ENCODE data around the gene CDR2L. TPM values are rescaled to one million over a fixed set of nuclear protein-coding genes. Genes with fewer than 3 reads are reported as not detected.
A peak's percentile ranks its signal among the peaks of the same experiment; 100 is the strongest.
"Not testable (repeated sequence)": the region's sequence is repeated elsewhere in the genome, so short reads cannot be mapped to it uniquely, and the experiment has no call there.

CDR2L gene
- total RNA-seq, 2 experiments from 2014 or later, result 0.50 to 0.63 TPM

DNA sequence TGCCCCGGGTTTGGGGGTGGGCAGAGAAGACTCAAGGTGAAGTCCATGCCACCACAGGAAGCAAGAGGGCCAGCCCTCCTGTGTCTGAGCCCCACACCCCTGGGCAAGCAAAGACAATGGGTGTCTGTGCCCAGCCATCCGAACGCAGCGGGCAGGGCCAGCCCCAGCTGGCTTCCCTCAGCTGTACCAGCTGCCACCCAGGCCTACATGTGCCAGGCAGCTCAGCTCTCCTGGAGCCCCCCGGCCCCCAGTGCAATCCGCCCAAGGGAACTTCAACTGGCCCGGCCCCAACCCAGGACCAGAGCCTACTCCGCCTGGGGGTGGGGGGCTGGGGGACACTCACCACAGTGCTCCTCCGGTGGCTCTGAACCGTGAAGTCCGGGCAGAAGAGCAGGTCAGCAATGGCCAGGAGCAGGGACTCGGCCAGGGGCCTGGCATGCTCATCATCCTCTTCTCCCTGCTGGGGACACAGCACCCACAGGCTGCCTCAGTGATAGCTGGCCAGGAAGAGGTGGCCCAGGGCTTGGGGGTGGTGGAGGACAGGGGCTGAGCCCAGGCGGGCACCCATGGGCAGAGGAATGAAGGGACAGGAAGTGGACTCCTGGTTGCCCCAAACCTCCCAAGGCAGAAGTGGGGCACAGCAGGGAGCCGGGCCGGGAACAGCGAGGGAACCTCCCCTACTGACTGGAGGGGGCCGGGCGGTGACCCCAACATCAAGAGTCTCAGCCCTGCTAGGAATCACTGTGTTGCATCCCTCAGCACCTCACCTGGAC lies 24.6 kb upstream of the CDR2L start:
- Mint-ChIP-seq H3K4me1 (peaks cover 7% of the 10 kb centered on the region), H3K4me3 (no peak overlapping the region), H3K27ac (no peak overlapping the region), H3K9me3 (no peaks in the 10 kb centered on the region), H3K36me3 (ENCODE audit: low read depth) (no peaks in the 10 kb centered on the region), H3K27me3 (peaks cover 5% of the 10 kb centered on the region)
- POLR2A ChIA-PET, result interaction anchor here (1.7 to 3.1 kb wide), 5 partner anchors 11 to 243 kb away, joined by 5 to 23 read pairs (median 8); partner anchors contain the start of genes ARMC7, FDXR, MRPL58 and NUP85
- CTCF ChIA-PET, result interaction anchor here (0.8 to 3.6 kb wide), 29 partner anchors 11 to 758 kb away, joined by 3 to 87 read pairs (median 13); partner anchors contain the start of genes ARMC7, ATP5PD, CDR2L and FDXR
- DNase-seq, result no peak

DNA sequence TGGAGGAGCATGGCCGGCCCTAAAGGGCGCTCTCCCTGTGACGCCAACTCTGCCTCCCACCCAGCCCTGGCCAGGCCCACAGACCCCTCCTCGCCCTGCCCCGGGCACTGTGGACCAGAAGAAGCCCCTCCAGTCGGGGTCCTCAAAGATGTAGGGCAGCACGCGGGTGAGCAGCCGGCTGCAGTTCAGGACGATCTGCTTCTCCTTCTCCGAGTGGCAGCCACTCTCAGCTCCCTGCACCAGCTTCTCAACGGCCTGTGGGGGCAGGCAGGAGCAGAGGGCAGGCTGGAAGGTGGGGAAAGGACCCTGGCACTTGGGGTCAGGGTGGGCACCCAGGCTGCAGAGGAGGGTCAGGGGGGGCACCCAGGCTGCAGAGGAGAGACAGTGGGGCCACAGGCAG lies 23.8 kb upstream of the CDR2L start:
- Mint-ChIP-seq H3K27ac (no peak overlapping the region), H3K4me1 (peaks cover 7% of the 10 kb centered on the region), H3K9me3 (no peaks in the 10 kb centered on the region), H3K4me3 (no peak overlapping the region), H3K27me3 (peaks cover 5% of the 10 kb centered on the region), H3K36me3 (ENCODE audit: low read depth) (no peaks in the 10 kb centered on the region)
- ChIA-PET CTCF (interaction anchor here (0.8 to 1.7 kb wide), 5 partner anchors 10 to 238 kb away, joined by 3 to 5 read pairs (median 3); no protein-coding TSS in a partner anchor), POLR2A (no interaction called here)
- no peak for DNase-seq

DNA sequence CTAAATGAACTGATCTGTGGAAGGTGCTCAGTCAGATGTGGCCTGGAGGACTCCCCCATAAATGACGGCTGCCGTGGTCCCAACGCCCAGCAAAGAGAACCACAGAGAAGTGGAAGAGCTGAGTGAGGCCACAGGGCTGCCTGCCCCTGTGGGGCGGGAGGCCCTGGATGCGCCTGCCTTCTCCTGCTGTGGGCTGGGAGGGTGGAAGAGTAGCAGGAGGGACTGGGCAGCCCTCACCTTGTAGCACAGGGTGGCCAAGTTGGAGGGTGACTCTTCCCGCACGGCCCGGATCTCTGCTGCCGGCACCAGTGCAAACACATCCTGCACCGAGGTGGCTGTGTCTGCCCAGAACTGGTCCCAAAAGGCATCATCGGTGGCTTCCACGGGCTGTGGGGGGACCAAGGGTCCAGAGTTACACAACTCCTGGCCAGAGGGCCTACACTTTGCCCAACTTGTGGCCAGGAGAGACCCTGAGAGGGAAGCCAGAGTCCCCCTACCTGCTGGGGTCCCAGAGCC lies 23.1 kb upstream of the CDR2L start:
- Mint-ChIP-seq H3K4me1 (peaks cover 7% of the 10 kb centered on the region), H3K9me3 (no peaks in the 10 kb centered on the region), H3K27ac (no peak overlapping the region), H3K36me3 (ENCODE audit: low read depth) (no peaks in the 10 kb centered on the region), H3K27me3 (peaks cover 3% of the 10 kb centered on the region), H3K4me3 (no peak overlapping the region)
- CTCF ChIA-PET, result interaction anchor here (1.2 to 1.7 kb wide), 4 partner anchors 47 to 237 kb away, joined by 3 to 5 read pairs (median 4); no protein-coding TSS in a partner anchor
- DNase-seq, result no peak
- POLR2A ChIA-PET, result no interaction called here

DNA sequence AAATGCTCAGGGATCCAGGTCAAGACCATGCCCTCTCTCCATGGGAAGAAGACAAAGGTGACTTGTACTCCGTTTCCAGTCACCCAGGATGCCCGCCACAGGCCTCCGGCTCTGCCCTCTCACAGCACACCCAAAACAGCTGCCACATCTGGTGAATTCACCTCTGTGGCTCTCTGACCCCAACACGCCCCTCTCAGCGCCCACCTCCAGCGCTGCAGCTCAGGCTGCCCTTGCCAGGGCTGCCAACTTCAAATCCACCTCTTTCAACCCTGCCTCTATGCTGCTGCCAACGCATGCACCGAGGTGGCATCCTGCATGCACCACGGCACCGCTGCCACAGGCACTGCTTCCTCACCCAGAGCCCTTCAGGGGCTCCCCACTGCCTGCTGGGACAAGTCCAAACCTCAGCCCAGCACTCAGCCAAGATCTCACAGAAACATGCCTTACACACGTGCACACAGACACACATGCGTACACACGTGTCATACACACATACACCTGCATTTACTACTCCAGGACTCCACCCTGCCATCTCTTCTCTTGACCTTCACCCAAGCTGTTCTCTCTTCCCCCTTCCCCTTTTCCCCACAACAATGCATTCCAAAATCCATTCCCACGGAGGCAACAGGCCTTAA lies 22.3 kb upstream of the CDR2L start:
- peaks cover 7% of the 10 kb centered on the region for H3K4me1 Mint-ChIP-seq
- POLR2A ChIA-PET, result no interaction called here
- CTCF ChIA-PET, result no interaction called here

DNA sequence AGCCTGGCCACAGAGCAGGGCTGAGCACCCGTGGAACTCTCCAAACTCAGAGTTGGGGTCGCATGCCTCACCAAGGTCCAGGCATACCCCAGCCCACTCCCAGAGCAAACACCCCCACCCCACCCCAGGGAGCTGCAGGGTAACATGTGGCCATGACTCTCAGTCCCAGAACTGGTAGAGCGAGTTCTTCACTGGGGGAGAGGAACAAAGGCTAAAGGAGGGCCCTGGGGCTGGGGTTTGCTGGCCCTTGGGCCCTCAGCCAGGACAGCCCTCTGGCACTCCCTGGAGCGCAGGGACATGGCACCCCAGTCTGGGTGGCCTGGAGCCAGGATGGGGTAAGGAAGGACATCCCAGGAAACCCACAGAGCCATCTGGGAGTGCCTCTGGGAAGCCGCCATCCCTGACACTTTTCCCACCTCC lies 19.1 kb upstream of the CDR2L start:
- Mint-ChIP-seq H3K36me3 (ENCODE audit: low read depth) (no peaks in the 10 kb centered on the region), H3K27me3 (peaks cover 20% of the 10 kb centered on the region), H3K4me1 (peaks cover 6% of the 10 kb centered on the region), H3K9me3 (no peaks in the 10 kb centered on the region), H3K27ac (no peak overlapping the region), H3K4me3 (no peak overlapping the region)
- DNase-seq, result no peak
- CTCF ChIA-PET, result interaction anchor here (1.4 to 2.2 kb wide), 3 partner anchors 8 to 46 kb away, joined by 3 to 6 read pairs (median 4); partner anchors contain the start of gene USH1G
- POLR2A ChIA-PET, result interaction anchor here (0.9 kb wide), 1 partner anchor 44 kb away, joined by 4 read pairs; the partner anchor contains the start of gene MRPL58

More for the DNA sequence above, 22.3 kb upstream of the CDR2L start:
- H3K27ac Mint-ChIP-seq, result no peak overlapping the region
- no peak for DNase-seq
- peaks cover under 1% of the 10 kb centered on the region for H3K27me3 Mint-ChIP-seq
- H3K4me3 Mint-ChIP-seq, result no peak overlapping the region
- no peaks in the 10 kb centered on the region for H3K9me3 Mint-ChIP-seq
- H3K36me3 Mint-ChIP-seq (ENCODE audit: low read depth), result no peaks in the 10 kb centered on the region

DNA sequence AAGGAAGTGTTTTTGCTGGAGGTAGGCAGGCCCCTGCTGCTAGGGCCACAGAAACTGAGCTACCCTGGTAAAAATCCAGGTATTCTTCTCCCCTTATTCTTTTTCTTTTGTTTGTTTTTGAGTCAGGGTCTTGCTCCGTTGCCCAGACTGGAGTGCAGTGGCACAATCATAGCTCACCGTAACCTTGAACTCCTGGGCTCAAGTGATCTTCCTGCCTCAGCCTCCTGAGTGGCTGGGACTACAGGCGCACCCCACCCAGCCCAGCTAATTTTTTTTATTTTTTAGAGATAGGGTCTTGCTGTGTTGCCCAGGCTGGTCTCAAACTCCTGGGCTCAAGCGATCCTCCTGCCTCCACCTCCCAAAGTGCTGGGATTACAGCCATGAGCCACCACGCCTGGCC lies 17.9 kb upstream of the CDR2L start:
- H3K36me3 Mint-ChIP-seq (ENCODE audit: low read depth); H3K4me1 Mint-ChIP-seq; H3K27ac Mint-ChIP-seq; POLR2A ChIA-PET; H3K4me3 Mint-ChIP-seq; DNase-seq; H3K9me3 Mint-ChIP-seq: not testable (repeated sequence)
- CTCF ChIA-PET, result interaction anchor here (0.7 to 1.5 kb wide), 5 partner anchors 9 to 86 kb away, joined by 3 to 5 read pairs (median 3); partner anchors contain the start of gene USH1G
- peaks cover 21% of the 10 kb centered on the region for H3K27me3 Mint-ChIP-seq

DNA sequence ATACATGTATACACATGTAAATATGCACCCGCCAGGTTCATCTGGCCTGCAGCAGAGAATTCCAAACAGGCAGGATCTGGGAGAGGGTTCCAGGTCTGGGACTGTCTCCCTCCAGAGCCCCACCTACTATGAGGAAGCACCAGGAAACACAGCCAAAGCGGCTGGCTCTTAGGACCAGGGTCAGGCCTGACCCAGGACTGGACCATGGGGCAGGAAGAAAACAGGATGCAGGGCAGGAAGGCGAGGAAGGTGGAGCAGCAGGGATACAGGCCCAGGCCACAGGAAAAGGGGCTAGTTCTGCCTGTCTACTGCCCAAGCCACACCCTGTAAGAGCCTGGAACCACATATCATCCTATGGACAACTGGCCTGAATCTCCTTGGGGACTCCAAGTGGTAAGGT lies 17.0 kb upstream of the CDR2L start:
- ChIA-PET CTCF (interaction anchor here (0.7 to 2.4 kb wide), 3 partner anchors 9 to 22 kb away, joined by 3 to 14 read pairs (median 6); partner anchors contain the start of gene CDR2L), POLR2A (interaction anchor here (0.9 kb wide), 1 partner anchor 13 kb away, joined by 3 read pairs; no protein-coding TSS in a partner anchor)
- Mint-ChIP-seq H3K27me3 (peaks cover 25% of the 10 kb centered on the region), H3K27ac (no peak overlapping the region), H3K9me3 (no peaks in the 10 kb centered on the region), H3K36me3 (ENCODE audit: low read depth) (no peaks in the 10 kb centered on the region), H3K4me3 (no peak overlapping the region), H3K4me1 (peaks cover 6% of the 10 kb centered on the region)
- no peak for DNase-seq

DNA sequence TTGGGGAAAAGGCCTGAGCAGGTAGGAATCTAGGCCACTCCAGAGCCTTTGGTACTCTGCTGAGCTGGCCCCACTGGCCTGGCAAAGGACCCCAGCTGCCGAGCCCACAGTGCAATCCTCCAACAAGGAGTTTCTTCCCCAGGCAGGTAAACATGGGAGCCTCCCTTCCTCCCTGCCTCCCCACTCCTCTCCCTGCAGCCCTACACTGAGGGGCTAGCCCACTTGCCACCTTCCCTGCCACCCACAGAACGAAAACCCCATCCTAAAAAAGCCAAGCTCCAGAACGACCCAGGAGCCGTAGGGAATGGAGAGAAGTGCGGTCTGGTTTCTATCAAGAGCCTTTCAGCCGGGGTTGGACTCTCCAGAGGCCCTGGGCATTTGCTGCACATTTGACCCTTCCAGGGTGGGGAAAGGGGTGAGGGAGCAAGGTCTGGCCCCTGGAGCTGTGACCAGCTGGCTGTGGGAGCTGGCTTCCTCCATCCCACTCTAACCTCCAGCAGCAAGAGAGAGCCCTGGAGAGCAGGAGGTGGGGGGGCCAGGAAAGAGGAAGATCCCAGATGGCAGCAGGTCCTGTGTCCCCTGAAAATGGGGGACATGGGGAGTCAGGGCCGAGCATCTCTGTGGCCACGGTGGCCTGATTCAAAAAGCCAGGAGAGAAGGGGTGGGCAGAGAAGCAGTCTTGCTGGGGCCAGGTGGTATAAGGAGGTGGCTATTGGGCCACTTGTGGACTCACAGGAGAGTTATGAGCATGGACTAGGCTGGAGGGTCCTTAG lies 16.2 kb upstream of the CDR2L start:
- H3K9me3 Mint-ChIP-seq, result no peaks in the 10 kb centered on the region
- no peak for DNase-seq
- ChIA-PET POLR2A (interaction anchor here (0.9 to 2.7 kb wide), 3 partner anchors 12 to 98 kb away, joined by 3 to 16 read pairs (median 3); partner anchors contain the start of genes FDXR and MRPL58), CTCF (interaction anchor here (0.6 to 2.4 kb wide), 4 partner anchors 10 to 232 kb away, joined by 3 to 14 read pairs (median 4); partner anchors contain the start of gene CDR2L)
- peaks cover 6% of the 10 kb centered on the region for H3K4me1 Mint-ChIP-seq
- H3K4me3 Mint-ChIP-seq, result peak overlapping the region; percentile 21
- H3K27ac Mint-ChIP-seq, result no peak overlapping the region
- peaks cover 29% of the 10 kb centered on the region for H3K27me3 Mint-ChIP-seq
- no peaks in the 10 kb centered on the region for H3K36me3 Mint-ChIP-seq (ENCODE audit: low read depth)

DNA sequence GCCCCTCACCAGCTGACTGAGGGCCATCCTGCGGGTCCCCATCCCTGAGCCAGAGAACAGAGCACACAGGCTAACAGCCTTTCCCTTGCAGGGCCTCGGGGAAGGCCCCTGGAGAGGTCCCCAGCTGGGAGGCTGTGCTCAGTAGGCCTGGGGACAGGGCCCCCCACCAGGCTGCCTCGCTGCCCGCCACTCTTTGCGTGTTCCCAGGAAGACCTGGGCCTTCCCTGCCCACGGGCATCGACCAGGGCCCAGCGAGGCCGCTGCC lies 15.7 kb upstream of the CDR2L start:
- H3K36me3 Mint-ChIP-seq (ENCODE audit: low read depth), result no peaks in the 10 kb centered on the region
- POLR2A ChIA-PET, result interaction anchor here (1.1 to 2.7 kb wide), 3 partner anchors 10 to 98 kb away, joined by 3 to 16 read pairs (median 5); partner anchors contain the start of genes FDXR and MRPL58
- peak overlapping the region; percentile 21 for H3K4me3 Mint-ChIP-seq
- CTCF ChIA-PET, result interaction anchor here (0.6 to 2.4 kb wide), 4 partner anchors 10 to 232 kb away, joined by 3 to 14 read pairs (median 4); partner anchors contain the start of gene CDR2L
- peaks cover 6% of the 10 kb centered on the region for H3K4me1 Mint-ChIP-seq
- H3K9me3 Mint-ChIP-seq, result no peaks in the 10 kb centered on the region
- no peak for DNase-seq
- no peak overlapping the region for H3K27ac Mint-ChIP-seq
- peaks cover 31% of the 10 kb centered on the region for H3K27me3 Mint-ChIP-seq

DNA sequence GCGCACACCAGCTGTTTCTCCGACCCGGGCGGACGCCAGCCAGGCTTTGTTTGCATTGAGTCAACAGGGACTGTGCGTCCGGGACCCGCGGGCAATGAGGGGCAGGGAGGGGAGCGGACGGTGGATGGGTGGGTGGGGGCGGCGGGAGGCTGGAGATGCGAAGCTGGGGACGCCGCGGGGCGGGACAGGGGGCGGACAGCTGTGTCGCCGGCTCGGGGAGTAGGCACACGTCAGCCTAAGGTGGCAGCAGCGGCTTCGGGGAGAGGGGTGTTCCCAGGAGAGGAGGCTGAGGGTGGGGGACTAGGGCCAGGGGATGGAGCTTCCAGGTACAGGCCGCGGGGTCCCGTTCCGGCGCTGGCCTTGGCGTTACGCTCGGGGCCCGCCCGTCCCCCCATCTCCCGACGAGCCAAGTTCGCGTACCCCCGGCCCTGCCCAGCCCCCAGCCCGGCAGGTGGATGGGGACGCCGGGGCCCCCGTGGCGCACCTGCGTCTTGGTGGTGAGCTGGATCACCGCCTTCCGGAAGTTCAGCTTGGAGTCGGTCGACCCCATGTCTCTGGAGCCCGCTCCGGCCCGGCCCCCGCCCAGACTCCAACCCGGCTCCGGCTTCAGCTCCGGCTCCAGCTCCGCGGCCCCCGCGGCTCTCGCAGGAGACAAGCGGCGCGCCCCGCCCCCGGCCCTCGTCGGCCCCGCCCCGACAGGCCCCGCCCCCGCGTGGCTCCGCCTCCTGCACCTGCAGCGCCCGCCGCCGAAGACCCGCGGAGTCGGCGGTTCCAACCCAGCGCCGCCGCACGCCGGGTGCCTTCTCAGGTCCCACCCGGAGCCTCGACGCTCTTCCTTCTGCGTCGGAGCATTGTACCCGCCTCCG lies 15.1 kb upstream of the CDR2L start, which contains the start of gene HID1:
HID1 (minus strand) TSS at position 653 of the 866 bp plus-strand sequence; CDS start at position 550, 103 bp downstream.
- H3K4me3 Mint-ChIP-seq, result peak within 1 kb of the TSS; percentile 72
- no peaks in the 10 kb centered on the region for H3K36me3 Mint-ChIP-seq (ENCODE audit: low read depth)
- CTCF ChIA-PET, result interaction anchor here (0.6 to 2.6 kb wide), 6 partner anchors 11 to 231 kb away, joined by 3 to 16 read pairs (median 8); partner anchors contain the start of genes CDR2L and MRPL58
- peaks cover 6% of the 10 kb centered on the region for H3K4me1 Mint-ChIP-seq
- POLR2A ChIA-PET, result interaction anchor here (0.8 to 2.7 kb wide), 4 partner anchors 11 to 216 kb away, joined by 4 to 16 read pairs (median 4); partner anchors contain the start of gene MRPL58
- no peak within 1 kb of the TSS for H3K27ac Mint-ChIP-seq
- peaks cover 33% of the 10 kb centered on the region for H3K27me3 Mint-ChIP-seq
- DNase-seq, result peak; percentile 76
- H3K9me3 Mint-ChIP-seq, result no peaks in the 10 kb centered on the region

DNA sequence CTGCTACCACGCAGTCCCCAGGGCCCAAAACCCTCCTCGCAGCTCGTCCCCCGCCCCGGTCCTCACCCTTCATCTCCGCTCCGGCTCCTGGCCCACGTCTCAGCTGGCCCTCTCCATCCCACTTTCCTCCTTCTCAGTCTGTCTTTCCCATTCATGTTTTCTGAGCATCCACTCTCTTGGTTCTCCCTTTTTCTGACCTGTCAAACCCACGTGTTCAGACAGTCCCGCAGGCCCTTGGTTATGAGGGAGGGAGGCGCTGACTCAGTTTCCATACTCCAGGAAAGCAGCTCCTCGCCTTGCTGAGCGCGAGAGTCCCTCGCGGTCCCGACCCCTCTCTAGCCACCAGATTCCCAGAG lies 14.5 kb upstream of the CDR2L start:
- DNase-seq, result no peak
- Mint-ChIP-seq H3K27me3 (peaks cover 35% of the 10 kb centered on the region), H3K27ac (no peak overlapping the region), H3K36me3 (ENCODE audit: low read depth) (no peaks in the 10 kb centered on the region), H3K4me3 (peak overlapping the region; percentile 72), H3K9me3 (no peaks in the 10 kb centered on the region), H3K4me1 (peaks cover 6% of the 10 kb centered on the region)
- ChIA-PET POLR2A (interaction anchor here (1.3 to 2.7 kb wide), 4 partner anchors 10 to 216 kb away, joined by 4 to 16 read pairs (median 4); partner anchors contain the start of gene MRPL58), CTCF (interaction anchor here (0.6 to 2.6 kb wide), 5 partner anchors 10 to 108 kb away, joined by 4 to 16 read pairs (median 9); partner anchors contain the start of gene MRPL58)
